SK-N-SH (cell line): ENCODE results near the gene MRTFB. TPM values are rescaled to one million over a fixed set of nuclear protein-coding genes. Genes with fewer than 3 reads are reported as not detected.

Source experiments
- CTCF ChIA-PET: fragments of 300-600, 350-600 bp; formaldehyde crosslinking; extraction: SDS; loops from one replicate; lab custom pipeline; 2021; lab: Yijun Ruan, JAX
- POLR2A ChIA-PET: fragments of 350-600 bp; sonication (Branson Sonifier 250); formaldehyde crosslinking; extraction: SDS; loops from one replicate; lab custom pipeline; 2020; ENCODE audit warnings: antibody characterized with exemption, inconsistent platforms; lab: Yijun Ruan, JAX
- DNase-seq: peaks from one replicate; pipeline ENCODE4 v3.0.0; 2012
- H2AFZ ChIP-seq: fragments of 200-600 bp; sonication (generic); 2 replicates; pipeline ENCODE4 v1.8.1; 2016; ENCODE audit warnings: antibody characterized with exemption, mild to moderate bottlenecking, low read depth
- H3F3A ChIP-seq: fragments of 200-600 bp; sonication (generic); replicated peaks from 2 replicates; pipeline ENCODE3; 2016; ENCODE audit warnings: antibody characterized with exemption, mild to moderate bottlenecking; ENCODE audit not compliant: insufficient read depth
- H3K27ac ChIP-seq, 2 experiments: fragments of 200-500 bp in 1 of 2; fragments of 200-600 bp in 1 of 2; sonication (Bioruptor generic) in 1 of 2; sonication (generic), shearing (Covaris generic) in 1 of 2; 2 replicates each; pipeline versions ENCODE4 v1.5.1 to v1.6.1; 2014 to 2016; ENCODE audit warnings: low read depth in 2 of 2, inconsistent platforms in 1 of 2, low read length in 1 of 2, mild to moderate bottlenecking in 1 of 2, mixed read lengths in 1 of 2
- H3K27me3 ChIP-seq: fragments of 200-600 bp; sonication (generic), shearing (Covaris generic); 2 replicates; pipeline ENCODE4 v1.6.1; 2016; ENCODE audit warnings: mixed run types; ENCODE audit not compliant: insufficient read depth
- H3K36me3 ChIP-seq, 2 experiments: fragments of 200-500 bp in 1 of 2; fragments of 200-600 bp in 1 of 2; sonication (Bioruptor generic) in 1 of 2; sonication (generic) in 1 of 2; replicated peaks in 1 of 2; 2 replicates each; pipeline versions ENCODE3 to v1.5.1; 2014 to 2016; ENCODE audit warnings: low read length in 1 of 2, mild to moderate bottlenecking in 1 of 2; ENCODE audit not compliant: insufficient read depth in 2 of 2, control insufficient read depth in 1 of 2
- H3K4me1 ChIP-seq, 2 experiments: fragments of 200-500 bp in 1 of 2; fragments of 200-600 bp in 1 of 2; sonication (Bioruptor generic) in 1 of 2; sonication (generic), shearing (Covaris generic) in 1 of 2; 2 replicates each; pipeline versions ENCODE4 v1.5.1 to v1.6.1; 2014 to 2016; ENCODE audit warnings: low read depth in 1 of 2, low read length in 1 of 2, mixed run types in 1 of 2; ENCODE audit not compliant: insufficient read depth in 2 of 2, control insufficient read depth in 1 of 2
- H3K4me2 ChIP-seq: fragments of 200-600 bp; sonication (generic), shearing (Covaris generic); 2 replicates; pipeline ENCODE4 v1.6.1; 2017; ENCODE audit warnings: mixed run types
- H3K4me3 ChIP-seq, 2 experiments: fragments of 200-500 bp in 1 of 2; fragments of 200-600 bp in 1 of 2; sonication (Bioruptor generic) in 1 of 2; sonication (generic), shearing (Covaris generic) in 1 of 2; 2 replicates each; pipeline versions ENCODE4 v1.5.1 to v1.8.1; 2014 to 2016; ENCODE audit warnings: low read depth in 2 of 2, inconsistent platforms in 1 of 2, low read length in 1 of 2, mild to moderate bottlenecking in 1 of 2, mixed read lengths in 1 of 2, moderate library complexity in 1 of 2
- H3K79me2 ChIP-seq: fragments of 200-600 bp; sonication (generic); 2 replicates; pipeline ENCODE4 v1.8.1; 2017; ENCODE audit warnings: mild to moderate bottlenecking; ENCODE audit not compliant: insufficient read depth
- H3K9ac ChIP-seq: fragments of 200-600 bp; sonication (generic); 2 replicates; pipeline ENCODE4 v1.6.1; 2017; ENCODE audit warnings: mixed run types
- H3K9me2 ChIP-seq: fragments of 200-600 bp; sonication (generic); 2 replicates; pipeline ENCODE4 v1.6.1; 2017; ENCODE audit warnings: mixed run types
- H3K9me3 ChIP-seq: fragments of 200-600 bp; sonication (generic); 2 replicates; pipeline ENCODE4 v1.6.1; 2017; ENCODE audit warnings: mixed run types, mild to moderate bottlenecking, moderate library complexity
- H4K20me1 ChIP-seq: fragments of 200-600 bp; sonication (generic); 2 replicates; pipeline ENCODE4 v1.6.1; 2017; ENCODE audit warnings: mild to moderate bottlenecking, mixed run types; ENCODE audit not compliant: insufficient read depth
- CHD2 ChIP-seq: fragments of 150-350 bp; IDR thresholded peaks from 2 replicates; pipeline ENCODE4 v1.6.1; 2018; ENCODE audit warnings: low read length; ENCODE audit not compliant: partially characterized antibody
- EZH2phosphoT487 ChIP-seq: fragments of 200-600 bp; sonication (generic); IDR thresholded peaks from 2 replicates; pipeline ENCODE4 v1.6.1; 2017; ENCODE audit warnings: low read depth, mixed run types, mild to moderate bottlenecking, antibody characterized with exemption, moderate library complexity, borderline replicate concordance
- FOSL2 ChIP-seq: IDR thresholded peaks from 2 replicates; pipeline ENCODE4 v1.4.0; 2012; ENCODE audit warnings: low read depth, mild to moderate bottlenecking, moderate library complexity, borderline replicate concordance
- FOXM1 ChIP-seq: IDR thresholded peaks from 2 replicates; pipeline ENCODE4 v1.4.0; 2012; ENCODE audit warnings: low read depth, mild to moderate bottlenecking
- GABPA ChIP-seq: IDR thresholded peaks from 2 replicates; pipeline ENCODE4 v1.4.0; 2012; ENCODE audit warnings: low read depth, mild to moderate bottlenecking
- IRF3 ChIP-seq: fragments of 150-350 bp; IDR thresholded peaks from 2 replicates; pipeline ENCODE4 v1.6.1; 2016; ENCODE audit warnings: mild to moderate bottlenecking, low read depth, low read length
- JUND ChIP-seq: IDR thresholded peaks from 2 replicates; pipeline ENCODE4 v1.4.0; 2012
- MXI1 ChIP-seq: IDR thresholded peaks from 2 replicates; pipeline ENCODE4 v1.6.1; 2012; ENCODE audit warnings: mild to moderate bottlenecking, low read depth, low read length, improper control_type of control experiment
- NRF1 ChIP-seq: IDR thresholded peaks from 2 replicates; pipeline ENCODE4 v1.6.1; 2012; ENCODE audit warnings: low read depth, mild to moderate bottlenecking, low read length
- POLR2AphosphoS5 ChIP-seq: IDR thresholded peaks from 2 replicates; pipeline ENCODE4 v1.6.1; 2012; ENCODE audit warnings: low read depth, low read length
- RAD21 ChIP-seq: IDR thresholded peaks from 2 replicates; pipeline ENCODE4 v1.6.1; 2012; ENCODE audit warnings: mild to moderate bottlenecking, low read length
- RCOR1 ChIP-seq: fragments of 150-350 bp; IDR thresholded peaks from 2 replicates; pipeline ENCODE4 v1.6.1; 2017; ENCODE audit warnings: antibody characterized with exemption, low read length
- RFX5 ChIP-seq: IDR thresholded peaks from 2 replicates; pipeline ENCODE4 v1.6.1; 2012; ENCODE audit warnings: mild to moderate bottlenecking, improper control_type of control experiment, low read length
- SMC3 ChIP-seq: IDR thresholded peaks from 2 replicates; pipeline ENCODE4 v1.6.1; 2012; ENCODE audit warnings: low read depth, low read length, improper control_type of control experiment
- YY1 ChIP-seq: IDR thresholded peaks from 2 replicates; pipeline ENCODE4 v1.4.0; 2012; ENCODE audit warnings: low read depth, mild to moderate bottlenecking
- WGBS: methylation state at CpG from one replicate; pipeline ENCODE4 v1.1.6; 2017; ENCODE audit warnings: low lambda C conversion rate; 5-methylcytosine and 5-hydroxymethylcytosine counted together
- polyA plus RNA-seq, 3 experiments: library from polyadenylated mRNA; depleted of rRNA; stranded (reverse); fragments of >200 nt; gene quantifications; 2 replicates each; pipeline ENCODE4 v1.2.3, GENCODE V29; 2012
- TF ChIP-seq, protein P1 (sequence below): fragments of 200-600 bp; sonication (generic); IDR thresholded peaks from 2 replicates; pipeline ENCODE4 v1.6.1; 2017; ENCODE audit warnings: antibody characterized with exemption, mild to moderate bottlenecking, moderate library complexity
- TF ChIP-seq, protein P2 (sequence below): IDR thresholded peaks from 2 replicates; pipeline ENCODE4 v1.4.0; 2012; ENCODE audit warnings: low read depth

The MRTFB gene
- polyA plus RNA-seq, 1 of the 3 experiments (the other 2 are of a cell fraction), result 3.3 TPM

GRCh38 chr16:14263011-14263410, 191.9 kb downstream of the MRTFB start:
- no peaks in the 10 kb centered on the region for H3K4me1 ChIP-seq
- ChIA-PET POLR2A (no interaction called here), CTCF (interaction anchor here (1.0 to 1.1 kb wide), 2 partner anchors 13 to 38 kb away, joined by 3 to 5 read pairs; no protein-coding TSS in a partner anchor)
- H3K36me3 ChIP-seq, result peaks cover 52 to 81% of the 10 kb centered on the region in 2 experiments
- WGBS, result 89% methylated on average over 4 of the region's 5 CpGs
- no peaks in the 10 kb centered on the region for H3F3A ChIP-seq
- no peak for DNase-seq
- no peaks in the 10 kb centered on the region for H3K9me2 ChIP-seq
- no peak overlapping the region for H3K9ac ChIP-seq
- no peak overlapping the region for H2AFZ ChIP-seq
- TF ChIP-seq RAD21 (no peak), RCOR1 (no peak), FOXM1 (no peak), CHD2 (no peak), JUND (no peak), MXI1 (no peak), YY1 (no peak), GABPA (no peak), POLR2AphosphoS5 (no peak), EZH2phosphoT487 (no peak), RFX5 (no peak), FOSL2 (no peak)
- TF ChIP-seq, protein P1, sequence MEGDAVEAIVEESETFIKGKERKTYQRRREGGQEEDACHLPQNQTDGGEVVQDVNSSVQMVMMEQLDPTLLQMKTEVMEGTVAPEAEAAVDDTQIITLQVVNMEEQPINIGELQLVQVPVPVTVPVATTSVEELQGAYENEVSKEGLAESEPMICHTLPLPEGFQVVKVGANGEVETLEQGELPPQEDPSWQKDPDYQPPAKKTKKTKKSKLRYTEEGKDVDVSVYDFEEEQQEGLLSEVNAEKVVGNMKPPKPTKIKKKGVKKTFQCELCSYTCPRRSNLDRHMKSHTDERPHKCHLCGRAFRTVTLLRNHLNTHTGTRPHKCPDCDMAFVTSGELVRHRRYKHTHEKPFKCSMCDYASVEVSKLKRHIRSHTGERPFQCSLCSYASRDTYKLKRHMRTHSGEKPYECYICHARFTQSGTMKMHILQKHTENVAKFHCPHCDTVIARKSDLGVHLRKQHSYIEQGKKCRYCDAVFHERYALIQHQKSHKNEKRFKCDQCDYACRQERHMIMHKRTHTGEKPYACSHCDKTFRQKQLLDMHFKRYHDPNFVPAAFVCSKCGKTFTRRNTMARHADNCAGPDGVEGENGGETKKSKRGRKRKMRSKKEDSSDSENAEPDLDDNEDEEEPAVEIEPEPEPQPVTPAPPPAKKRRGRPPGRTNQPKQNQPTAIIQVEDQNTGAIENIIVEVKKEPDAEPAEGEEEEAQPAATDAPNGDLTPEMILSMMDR, result no peak
- no peaks in the 10 kb centered on the region for H4K20me1 ChIP-seq
- H3K79me2 ChIP-seq, result no peaks in the 10 kb centered on the region
- no peak overlapping the region for H3K4me2 ChIP-seq
- H3K27ac ChIP-seq, result no peak overlapping the region
- no peaks in the 10 kb centered on the region for H3K9me3 ChIP-seq
- no peak overlapping the region for H3K4me3 ChIP-seq
- no peaks in the 10 kb centered on the region for H3K27me3 ChIP-seq

DNA sequence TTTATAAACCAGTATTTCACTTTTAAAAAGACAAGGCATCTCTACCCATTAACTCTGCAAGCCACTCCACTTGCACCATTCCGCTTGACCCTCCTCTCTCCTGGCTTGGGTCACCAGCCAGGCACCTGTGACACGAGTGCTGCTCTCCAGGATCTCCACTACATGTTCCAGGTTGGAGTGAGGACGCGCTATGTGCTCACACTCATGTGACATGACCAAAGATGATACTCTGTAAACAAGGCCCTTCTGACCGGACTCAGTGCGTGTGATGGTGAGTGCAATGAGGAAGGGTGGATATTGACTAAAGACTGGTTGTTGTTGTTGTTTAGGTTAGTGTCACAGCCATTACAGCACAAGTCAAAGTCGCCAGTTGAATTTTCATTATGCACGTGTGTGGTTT, 192.7 kb downstream of the MRTFB start:
- 98% methylated on average over 8 of the region's 8 CpGs for WGBS
- ChIA-PET POLR2A (no interaction called here), CTCF (no interaction called here)
- Histone ChIP-seq H3K4me2 (no peak overlapping the region), H4K20me1 (no peaks in the 10 kb centered on the region), H3K4me3 (no peak overlapping the region), H3K36me3 (peaks cover 45 to 74% of the 10 kb centered on the region in 2 experiments), H3K27ac (no peak overlapping the region), H3K9me2 (no peaks in the 10 kb centered on the region), H3K27me3 (no peaks in the 10 kb centered on the region), H3K9ac (no peak overlapping the region), H3K9me3 (no peaks in the 10 kb centered on the region), H3K4me1 (no peaks in the 10 kb centered on the region), H3K79me2 (no peaks in the 10 kb centered on the region), H2AFZ (no peak overlapping the region), H3F3A (no peaks in the 10 kb centered on the region)
- DNase-seq, result no peak
- no peak for TF ChIP-seq FOXM1
- TF ChIP-seq IRF3, result no peak
- TF ChIP-seq, protein P2, sequence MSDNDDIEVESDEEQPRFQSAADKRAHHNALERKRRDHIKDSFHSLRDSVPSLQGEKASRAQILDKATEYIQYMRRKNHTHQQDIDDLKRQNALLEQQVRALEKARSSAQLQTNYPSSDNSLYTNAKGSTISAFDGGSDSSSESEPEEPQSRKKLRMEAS, result no peak
- no peak for TF ChIP-seq RAD21
- no peak for TF ChIP-seq SMC3
- no peak for TF ChIP-seq NRF1
